ENCODE results near the gene RNF111. TPM values are rescaled to one million over a fixed set of nuclear protein-coding genes. Genes with fewer than 3 reads are reported as not detected.

RNF111 gene
- polyA plus RNA-seq, 1 experiment: 28.7 TPM

- ChIA-PET CTCF (interaction anchor here (0.7 to 4.1 kb wide), 19 partner anchors 10 to 909 kb away, joined by 3 to 14 read pairs (median 4); partner anchors contain the start of gene MINDY2), POLR2A (no interaction called here)
- Histone ChIP-seq H3K4me3 (ENCODE audit: low read depth, low read length) (no peak overlapping the region), H3K27me3 (ENCODE audit: control insufficient read depth, insufficient read depth, low read length) (no peaks in the 10 kb centered on the region), H3K36me3 (ENCODE audit: control insufficient read depth, insufficient read depth, low read length) (no peaks in the 10 kb centered on the region)
- DNase-seq (ENCODE audit: low read depth): no peak
- TF ChIP-seq CTCF (IDR thresholded peaks at IDR 0.05; ENCODE audit: insufficient read depth, low read depth, low read length): peak; percentile 86
These were observed 30.1 kb upstream of the RNF111 start for GRCh38 chr15:58957101-58957973.

- Histone ChIP-seq H3K36me3 (ENCODE audit: control insufficient read depth, insufficient read depth, low read length) (no peaks in the 10 kb centered on the region), H3K27me3 (ENCODE audit: control insufficient read depth, insufficient read depth, low read length) (no peaks in the 10 kb centered on the region), H3K4me3 (ENCODE audit: low read depth, low read length) (no peak overlapping the region)
- ChIA-PET CTCF (interaction anchor here (1.2 to 4.1 kb wide), 2 partner anchors 534 to 570 kb away, joined by 3 to 13 read pairs; no protein-coding TSS in a partner anchor), POLR2A (no interaction called here)
- no peak for DNase-seq (ENCODE audit: low read depth)
- TF ChIP-seq CTCF (IDR thresholded peaks at IDR 0.05; ENCODE audit: insufficient read depth, low read depth, low read length): no peak
These were observed 28.7 kb upstream of the RNF111 start for GRCh38 chr15:58958811-58959210.

GRCh38 chr15:58962136-58962535 lies 25.3 kb upstream of the RNF111 start:
- ChIA-PET POLR2A (no interaction called here), CTCF (interaction anchor here (0.8 kb wide), 1 partner anchor 10 kb away, joined by 4 read pairs; no protein-coding TSS in a partner anchor)
- no peaks in the 10 kb centered on the region for H3K36me3 ChIP-seq (ENCODE audit: control insufficient read depth, insufficient read depth, low read length)
- DNase-seq (ENCODE audit: low read depth): no peak
- no peak for TF ChIP-seq CTCF (IDR thresholded peaks at IDR 0.05; ENCODE audit: insufficient read depth, low read depth, low read length)
- H3K4me3 ChIP-seq (ENCODE audit: low read depth, low read length): no peak overlapping the region
- no peaks in the 10 kb centered on the region for H3K27me3 ChIP-seq (ENCODE audit: control insufficient read depth, insufficient read depth, low read length)

- H3K27me3 ChIP-seq (ENCODE audit: control insufficient read depth, insufficient read depth, low read length): no peaks in the 10 kb centered on the region
- CTCF ChIA-PET: interaction anchor here (0.8 to 1.0 kb wide), 2 partner anchors 10 kb away, joined by 4 read pairs; no protein-coding TSS in a partner anchor
- H3K4me3 ChIP-seq (ENCODE audit: low read depth, low read length): no peak overlapping the region
- H3K36me3 ChIP-seq (ENCODE audit: control insufficient read depth, insufficient read depth, low read length): no peaks in the 10 kb centered on the region
- no peak for DNase-seq (ENCODE audit: low read depth)
- POLR2A ChIA-PET: interaction anchor here (0.6 kb wide), 1 partner anchor 24 kb away, joined by 7 read pairs; no protein-coding TSS in a partner anchor
- TF ChIP-seq CTCF (IDR thresholded peaks at IDR 0.05; ENCODE audit: insufficient read depth, low read depth, low read length): no peak
These were observed 24.5 kb upstream of the RNF111 start for GRCh38 chr15:58962662-58963565.

Measured in BJ (cell line).